Measurements from ENCODE around the gene SLC25A36. TPM values are rescaled to one million over a fixed set of nuclear protein-coding genes. Genes with fewer than 3 reads are reported as not detected.
A peak's percentile ranks its signal among the peaks of the same experiment; 100 is the strongest.

The SLC25A36 gene, protein sequence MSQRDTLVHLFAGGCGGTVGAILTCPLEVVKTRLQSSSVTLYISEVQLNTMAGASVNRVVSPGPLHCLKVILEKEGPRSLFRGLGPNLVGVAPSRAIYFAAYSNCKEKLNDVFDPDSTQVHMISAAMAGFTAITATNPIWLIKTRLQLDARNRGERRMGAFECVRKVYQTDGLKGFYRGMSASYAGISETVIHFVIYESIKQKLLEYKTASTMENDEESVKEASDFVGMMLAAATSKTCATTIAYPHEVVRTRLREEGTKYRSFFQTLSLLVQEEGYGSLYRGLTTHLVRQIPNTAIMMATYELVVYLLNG
- total RNA-seq: 100 to 1,000 TPM; 166 to 171 TPM
- 50.2 TPM for polyA plus RNA-seq (2013, experiment 1 of 2)
- polyA plus RNA-seq (2013, experiment 2 of 2): 51.4 TPM
- total RNA-seq: 32.8 to 208 (median 76.6) reads per million in 172 experiments

DNA sequence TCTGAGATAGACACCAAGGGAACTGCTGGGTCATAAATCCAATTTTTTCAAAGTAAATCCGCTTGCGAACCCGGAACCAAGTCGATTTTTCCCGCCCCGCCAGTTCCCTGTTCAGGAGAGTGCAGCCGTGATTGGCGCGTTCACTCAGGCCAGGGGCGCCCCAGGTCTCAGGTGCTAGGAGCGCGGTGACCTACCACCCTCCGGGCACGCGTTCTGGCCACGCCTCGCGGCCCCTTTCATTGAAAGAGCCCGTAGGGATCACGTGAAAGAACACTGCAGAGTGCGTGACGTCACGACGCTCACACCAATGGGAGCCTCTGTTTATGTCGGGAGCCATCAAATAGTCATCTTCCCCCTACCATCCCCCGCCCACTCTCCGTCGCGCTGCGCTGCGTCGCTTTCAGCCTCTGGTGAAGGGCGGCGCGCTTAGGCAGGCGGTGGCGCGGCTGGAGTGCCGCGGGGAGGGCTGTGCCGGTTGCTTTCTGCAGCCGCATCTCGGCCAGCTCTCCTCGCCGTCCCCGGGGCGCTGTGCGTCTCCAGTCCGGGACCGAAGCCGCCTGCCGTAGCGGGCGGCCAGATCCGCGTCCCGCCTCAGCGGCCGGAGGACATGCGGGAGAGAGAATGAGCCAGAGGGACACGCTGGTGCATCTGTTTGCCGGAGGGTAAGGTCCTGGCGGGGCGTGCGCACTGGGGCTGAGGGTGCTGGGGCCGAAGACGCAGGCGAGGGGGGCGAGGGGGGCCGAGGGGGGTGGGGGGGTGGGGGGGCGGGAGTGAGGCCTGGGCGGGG is at the start of gene SLC25A36:
Gene SLC25A36 (plus strand): TSS at position 403 of the 787 bp plus-strand sequence. CDS start 219 bp downstream, at position 622.
- ChIA-PET POLR2A (interaction anchor here (1.0 to 2.8 kb wide), 5 partner anchors 10 to 934 kb away, joined by 3 to 11 read pairs (median 5); partner anchors contain the start of gene PXYLP1), CTCF (interaction anchor here (1.4 kb wide), 1 partner anchor 10 kb away, joined by 3 read pairs; no protein-coding TSS in a partner anchor)
- Histone ChIP-seq H3K9me3 (ENCODE audit: control insufficient read depth in 1 of 2, insufficient read depth in 1 of 2, low read length in 2 of 2) (no peaks in the 10 kb centered on the region), H3K4me1 (ENCODE audit: insufficient read depth, low read length) (peaks cover 9% of the 10 kb centered on the region), H3K36me3 (ENCODE audit: insufficient read depth, low read length) (no peaks in the 10 kb centered on the region), H3K4me3 (ENCODE audit: low read length) (peak within 1 kb of the TSS; percentile 71), H3K27ac (ENCODE audit: low read depth in 1 of 2, low read length in 2 of 2) (peak within 1 kb of the TSS; percentile 71 to 78), H3K27me3 (ENCODE audit: control insufficient read depth in 1 of 2, insufficient read depth in 2 of 2, low read length in 2 of 2) (no peaks in the 10 kb centered on the region)
- H3K27me3 Mint-ChIP-seq: no peaks in the 10 kb centered on the region
- H3K4me1 Mint-ChIP-seq (ENCODE audit: low read depth): peaks cover 42% of the 10 kb centered on the region
- no peaks in the 10 kb centered on the region for H3K9me3 Mint-ChIP-seq
- intact Hi-C loops (cut with DNase I, micrococcal nuclease): loop anchor here in 1 of 2 experiments (5.0 to 10.0 kb wide), 4 partner anchors 291 to 1599 kb away; partner anchors contain the start of genes MRPS22, NMNAT3, PXYLP1 and XRN1
- TF ChIP-seq, protein P1, sequence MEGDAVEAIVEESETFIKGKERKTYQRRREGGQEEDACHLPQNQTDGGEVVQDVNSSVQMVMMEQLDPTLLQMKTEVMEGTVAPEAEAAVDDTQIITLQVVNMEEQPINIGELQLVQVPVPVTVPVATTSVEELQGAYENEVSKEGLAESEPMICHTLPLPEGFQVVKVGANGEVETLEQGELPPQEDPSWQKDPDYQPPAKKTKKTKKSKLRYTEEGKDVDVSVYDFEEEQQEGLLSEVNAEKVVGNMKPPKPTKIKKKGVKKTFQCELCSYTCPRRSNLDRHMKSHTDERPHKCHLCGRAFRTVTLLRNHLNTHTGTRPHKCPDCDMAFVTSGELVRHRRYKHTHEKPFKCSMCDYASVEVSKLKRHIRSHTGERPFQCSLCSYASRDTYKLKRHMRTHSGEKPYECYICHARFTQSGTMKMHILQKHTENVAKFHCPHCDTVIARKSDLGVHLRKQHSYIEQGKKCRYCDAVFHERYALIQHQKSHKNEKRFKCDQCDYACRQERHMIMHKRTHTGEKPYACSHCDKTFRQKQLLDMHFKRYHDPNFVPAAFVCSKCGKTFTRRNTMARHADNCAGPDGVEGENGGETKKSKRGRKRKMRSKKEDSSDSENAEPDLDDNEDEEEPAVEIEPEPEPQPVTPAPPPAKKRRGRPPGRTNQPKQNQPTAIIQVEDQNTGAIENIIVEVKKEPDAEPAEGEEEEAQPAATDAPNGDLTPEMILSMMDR (IDR thresholded peaks at IDR 0.05): no peak
- H3K36me3 Mint-ChIP-seq (ENCODE audit: low read depth): peaks cover 17% of the 10 kb centered on the region
- H3K27ac Mint-ChIP-seq: peak within 1 kb of the TSS; percentile 100
- peak; percentile 87 to 99 (median 94) for DNase-seq
- H3K4me3 Mint-ChIP-seq: peak within 1 kb of the TSS; percentile 94
- ATAC-seq (ENCODE audit: poor library complexity): peak; percentile 96

DNA sequence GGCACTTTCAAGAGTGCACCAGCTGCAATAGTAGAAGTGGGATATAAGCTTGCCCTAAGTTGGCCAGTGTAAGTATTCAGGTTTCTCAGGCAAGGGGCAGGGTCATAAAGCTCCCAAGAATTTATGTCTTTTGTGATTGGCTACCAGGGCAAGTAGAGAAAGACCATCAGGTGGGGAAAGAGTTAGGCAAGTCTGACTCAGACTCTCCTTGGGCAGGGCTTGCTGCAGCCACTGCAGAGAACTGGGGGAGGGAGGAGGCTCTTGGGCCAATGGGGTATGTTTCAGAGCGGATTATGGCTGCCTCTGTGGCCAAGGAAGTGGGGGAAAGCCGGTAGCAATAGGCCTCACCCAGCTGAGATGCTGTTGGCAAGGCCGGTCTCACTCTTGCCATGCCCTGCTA is 44.6 kb upstream of the SLC25A36 start:
- no peaks in the 10 kb centered on the region for H3K9me3 Mint-ChIP-seq
- Histone ChIP-seq H3K9me3 (ENCODE audit: control insufficient read depth in 1 of 2, insufficient read depth in 1 of 2, low read length in 2 of 2) (no peaks in the 10 kb centered on the region), H3K27me3 (ENCODE audit: control insufficient read depth in 1 of 2, insufficient read depth in 2 of 2, low read length in 2 of 2) (peaks cover 9 to 15% of the 10 kb centered on the region in 2 experiments), H3K4me3 (ENCODE audit: low read length) (no peak overlapping the region), H3K27ac (ENCODE audit: low read depth in 1 of 2, low read length in 2 of 2) (no peak overlapping the region), H3K36me3 (ENCODE audit: insufficient read depth, low read length) (no peaks in the 10 kb centered on the region), H3K4me1 (ENCODE audit: insufficient read depth, low read length) (no peaks in the 10 kb centered on the region)
- ChIA-PET POLR2A (no interaction called here), CTCF (no interaction called here)
- ATAC-seq (ENCODE audit: poor library complexity): no peak
- no peak overlapping the region for H3K27ac Mint-ChIP-seq
- DNase-seq: no peak
- H3K4me1 Mint-ChIP-seq (ENCODE audit: low read depth): no peaks in the 10 kb centered on the region
- peaks cover 32% of the 10 kb centered on the region for H3K27me3 Mint-ChIP-seq
- no peak overlapping the region for H3K4me3 Mint-ChIP-seq
- intact Hi-C loops (cut with DNase I, micrococcal nuclease): no loop called here
- H3K36me3 Mint-ChIP-seq (ENCODE audit: low read depth): no peaks in the 10 kb centered on the region
- TF ChIP-seq, protein P1 (IDR thresholded peaks at IDR 0.05): no peak

DNA sequence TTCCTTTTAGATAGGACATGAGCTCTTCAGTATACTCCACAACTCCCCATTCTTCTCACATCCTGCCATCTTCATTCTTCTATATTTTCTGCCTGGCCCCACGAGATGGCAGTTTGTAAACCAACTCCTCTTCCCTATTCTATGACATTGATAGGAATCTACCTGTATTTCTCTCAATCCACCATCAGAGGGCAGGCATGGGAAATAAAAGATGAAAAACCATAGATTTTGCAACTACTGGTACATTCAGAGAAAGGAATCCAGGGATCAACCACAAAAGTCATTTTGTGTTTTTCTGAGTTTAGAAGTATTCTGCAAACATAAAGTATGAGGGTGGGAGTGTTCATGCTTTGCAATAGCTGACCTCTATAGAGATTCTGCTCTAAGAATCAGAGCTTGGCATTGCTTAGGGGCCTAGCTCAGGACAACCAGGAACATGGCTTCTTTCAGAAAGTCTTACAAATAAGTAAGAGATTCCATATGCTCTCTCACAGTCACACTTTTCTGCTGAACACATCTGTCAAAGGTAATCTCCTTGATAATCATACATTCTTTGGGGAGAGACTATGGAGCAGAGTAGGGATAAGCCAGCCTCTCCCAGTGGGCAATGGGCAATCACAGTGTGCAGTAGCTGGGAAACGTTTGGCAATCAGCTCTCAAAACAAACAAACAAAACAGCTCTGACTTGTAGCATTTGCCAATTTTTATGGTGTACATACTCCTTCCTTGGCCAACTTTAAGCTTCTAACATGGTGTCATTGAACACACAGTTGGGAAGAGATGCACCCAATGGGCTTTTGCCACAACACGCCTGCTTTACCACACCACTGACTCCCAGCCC is 43.1 kb upstream of the SLC25A36 start:
- no peaks in the 10 kb centered on the region for H3K4me1 ChIP-seq (ENCODE audit: insufficient read depth, low read length)
- intact Hi-C loops (cut with DNase I, micrococcal nuclease): loop anchor here (1.0 to 2.0 kb wide), 4 partner anchors 206 to 294 kb away; no protein-coding TSS in a partner anchor
- H3K27me3 ChIP-seq (ENCODE audit: control insufficient read depth in 1 of 2, insufficient read depth in 2 of 2, low read length in 2 of 2): peaks cover 9 to 15% of the 10 kb centered on the region in 2 experiments
- no peaks in the 10 kb centered on the region for H3K9me3 Mint-ChIP-seq
- ATAC-seq (ENCODE audit: poor library complexity): peak; percentile 69
- POLR2A ChIA-PET: no interaction called here
- CTCF ChIA-PET: interaction anchor here (1.3 to 1.6 kb wide), 3 partner anchors 9 to 293 kb away, joined by 3 to 4 read pairs (median 4); no protein-coding TSS in a partner anchor
- no peaks in the 10 kb centered on the region for H3K9me3 ChIP-seq (ENCODE audit: control insufficient read depth in 1 of 2, insufficient read depth in 1 of 2, low read length in 2 of 2)
- no peaks in the 10 kb centered on the region for H3K36me3 ChIP-seq (ENCODE audit: insufficient read depth, low read length)
- DNase-seq: peak in 4 of 14 experiments; percentile 12 to 62 (median 55)
- no peaks in the 10 kb centered on the region for H3K36me3 Mint-ChIP-seq (ENCODE audit: low read depth)
- H3K27ac Mint-ChIP-seq: no peak overlapping the region
- H3K27ac ChIP-seq (ENCODE audit: low read depth in 1 of 2, low read length in 2 of 2): no peak overlapping the region
- no peaks in the 10 kb centered on the region for H3K4me1 Mint-ChIP-seq (ENCODE audit: low read depth)
- TF ChIP-seq, protein P1 (IDR thresholded peaks at IDR 0.05): peak; percentile 67
- H3K4me3 Mint-ChIP-seq: no peak overlapping the region
- H3K4me3 ChIP-seq (ENCODE audit: low read length): no peak overlapping the region
- peaks cover 32% of the 10 kb centered on the region for H3K27me3 Mint-ChIP-seq

Measured in CD4-positive, alpha-beta T cell (primary cell).